ENCODE data around the gene CEACAM8.

DNA sequence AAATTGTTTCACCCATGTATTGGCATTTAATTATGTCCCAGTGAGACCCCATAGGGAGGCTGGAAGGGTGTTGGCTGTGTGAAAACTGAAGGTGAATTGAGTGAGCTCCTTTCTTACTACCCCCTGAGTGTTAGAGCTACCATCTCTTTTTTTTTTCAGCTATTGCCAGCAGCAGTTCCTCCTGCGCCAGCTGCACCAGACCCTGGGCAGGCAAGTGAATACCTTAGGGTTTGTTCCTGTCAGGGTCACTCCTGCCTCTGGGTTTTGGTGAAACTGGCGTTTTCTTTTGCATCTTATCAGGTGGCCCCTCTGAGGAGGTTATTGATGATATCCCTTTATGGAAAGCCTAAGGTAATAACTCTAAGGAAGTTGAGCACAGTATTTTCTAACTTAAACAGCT, 25.5 kb downstream of the CEACAM8 start:
- TF ChIP-seq, protein P1, sequence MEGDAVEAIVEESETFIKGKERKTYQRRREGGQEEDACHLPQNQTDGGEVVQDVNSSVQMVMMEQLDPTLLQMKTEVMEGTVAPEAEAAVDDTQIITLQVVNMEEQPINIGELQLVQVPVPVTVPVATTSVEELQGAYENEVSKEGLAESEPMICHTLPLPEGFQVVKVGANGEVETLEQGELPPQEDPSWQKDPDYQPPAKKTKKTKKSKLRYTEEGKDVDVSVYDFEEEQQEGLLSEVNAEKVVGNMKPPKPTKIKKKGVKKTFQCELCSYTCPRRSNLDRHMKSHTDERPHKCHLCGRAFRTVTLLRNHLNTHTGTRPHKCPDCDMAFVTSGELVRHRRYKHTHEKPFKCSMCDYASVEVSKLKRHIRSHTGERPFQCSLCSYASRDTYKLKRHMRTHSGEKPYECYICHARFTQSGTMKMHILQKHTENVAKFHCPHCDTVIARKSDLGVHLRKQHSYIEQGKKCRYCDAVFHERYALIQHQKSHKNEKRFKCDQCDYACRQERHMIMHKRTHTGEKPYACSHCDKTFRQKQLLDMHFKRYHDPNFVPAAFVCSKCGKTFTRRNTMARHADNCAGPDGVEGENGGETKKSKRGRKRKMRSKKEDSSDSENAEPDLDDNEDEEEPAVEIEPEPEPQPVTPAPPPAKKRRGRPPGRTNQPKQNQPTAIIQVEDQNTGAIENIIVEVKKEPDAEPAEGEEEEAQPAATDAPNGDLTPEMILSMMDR (conservative IDR thresholded peaks at IDR 0.05; ENCODE audit: low read length), result no peak
- TF ChIP-seq EZH2phosphoT487 (IDR thresholded peaks at IDR 0.05; ENCODE audit: borderline replicate concordance, low read depth, low read length), result no peak
